Fibroblast of mammary gland (primary cell): Measurements from ENCODE around the gene CSRP1.

Experiments used
- DNase-seq: peaks from one replicate; pipeline ENCODE4 v3.0.0-alpha.2; 2010; ENCODE audit warnings: low read depth
- H3K4me3 ChIP-seq: 2 replicates; pipeline ENCODE4 v1.5.1; 2011; ENCODE audit warnings: low read depth, mild to moderate bottlenecking, low read length, moderate library complexity; ENCODE audit not compliant: control insufficient read depth
- CTCF ChIP-seq: conservative IDR thresholded peaks from 2 replicates; pipeline ENCODE4 v1.5.1; 2011; ENCODE audit warnings: low read depth, low read length, inconsistent platforms; ENCODE audit not compliant: control insufficient read depth, insufficient read depth

Gene CSRP1

GRCh38 chr1:201447903-201448871, 58.7 kb downstream of the CSRP1 start:
- peak; percentile 73 for TF ChIP-seq CTCF
- no peak overlapping the region for H3K4me3 ChIP-seq
- DNase-seq, result peak; percentile 75

GRCh38 chr1:201445310-201445709, 61.6 kb downstream of the CSRP1 start:
- no peak for DNase-seq
- TF ChIP-seq CTCF, result no peak
- no peak overlapping the region for H3K4me3 ChIP-seq

- H3K4me3 ChIP-seq, result no peak overlapping the region
- no peak for TF ChIP-seq CTCF
These were observed 62.1 kb downstream of the CSRP1 start for GRCh38 chr1:201444792-201445191.

GRCh38 chr1:201443747-201444146, 63.2 kb downstream of the CSRP1 start:
- no peak overlapping the region for H3K4me3 ChIP-seq
- no peak for DNase-seq
- no peak for TF ChIP-seq CTCF

More at GRCh38 chr1:201444792-201445191, 62.1 kb downstream of the CSRP1 start:
- DNase-seq, result peak; percentile 17

DNA sequence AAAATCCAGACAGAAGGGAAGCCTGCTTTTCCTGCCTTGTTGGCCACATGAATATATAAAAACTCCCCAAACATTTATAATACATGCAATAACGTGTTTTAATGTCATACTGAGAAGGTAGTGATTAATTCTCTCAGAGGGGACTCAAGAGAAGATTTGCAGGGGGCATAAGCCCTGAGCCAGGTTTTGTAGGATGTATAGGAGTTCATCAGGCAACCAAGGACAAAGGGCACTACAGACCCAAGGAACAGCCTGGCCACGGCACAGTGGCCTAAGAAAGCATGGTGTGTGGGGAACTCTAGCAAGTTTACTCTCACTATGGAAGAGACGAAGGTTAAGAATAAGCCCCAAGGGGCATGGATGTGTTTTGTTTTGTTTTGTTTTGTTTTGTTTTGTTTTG, 70.0 kb downstream of the CSRP1 start:
- H3K4me3 ChIP-seq, result no peak overlapping the region
- no peak for DNase-seq
- no peak for TF ChIP-seq CTCF

- DNase-seq, result peak; percentile 23
- H3K4me3 ChIP-seq, result no peak overlapping the region
- peak; percentile 17 for TF ChIP-seq CTCF
These were observed 70.5 kb downstream of the CSRP1 start for GRCh38 chr1:201436393-201436792.

DNA sequence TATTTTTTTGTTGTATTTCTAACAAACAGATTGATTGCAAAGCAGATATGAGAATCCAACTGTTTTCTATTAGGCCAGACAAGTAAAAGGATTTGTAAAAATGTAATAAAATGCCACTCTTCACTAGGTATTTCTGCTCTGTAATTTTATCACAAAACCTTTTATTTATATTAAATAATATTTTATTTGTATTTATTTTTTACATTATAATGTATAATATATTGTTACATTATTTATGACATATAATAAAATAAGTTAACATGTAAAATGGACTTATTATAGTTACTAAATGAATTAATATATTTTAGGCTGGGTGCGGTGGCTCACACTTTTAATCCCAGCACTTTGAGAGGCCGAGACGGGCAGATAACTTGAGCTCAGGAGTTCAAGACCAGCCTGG, 72.7 kb downstream of the CSRP1 start:
- DNase-seq, result no peak
- no peak overlapping the region for H3K4me3 ChIP-seq
- TF ChIP-seq CTCF, result no peak
